ENCODE measurements around the gene RASSF3. TPM values are rescaled to one million over a fixed set of nuclear protein-coding genes. Genes with fewer than 3 reads are reported as not detected.
"Not testable (repeated sequence)": the region's sequence is repeated elsewhere in the genome, so short reads cannot be mapped to it uniquely, and the experiment has no call there.

Gene RASSF3
- total RNA-seq, 1 donor from 2014 or later, result 130 TPM

- DNase-seq (ENCODE audit: low spot score), result no peak
These were observed 60.8 kb downstream of the RASSF3 start for GRCh38 chr12:64670919-64671639.

GRCh38 chr12:64671681-64672080, 61.4 kb downstream of the RASSF3 start:
- no peak for DNase-seq (ENCODE audit: low spot score)

GRCh38 chr12:64672925-64673409, 62.7 kb downstream of the RASSF3 start:
- DNase-seq (ENCODE audit: low spot score), result peak; percentile 79

GRCh38 chr12:64673490-64674169, 63.3 kb downstream of the RASSF3 start:
- no peak for DNase-seq (ENCODE audit: low spot score)

- DNase-seq (ENCODE audit: low spot score), result no peak
These were observed 64.2 kb downstream of the RASSF3 start for GRCh38 chr12:64674367-64674922.

- peak; percentile 61 for DNase-seq (ENCODE audit: low spot score)
These were observed 65.5 kb downstream of the RASSF3 start for GRCh38 chr12:64675795-64676194.

GRCh38 chr12:64678248-64678647, 68.0 kb downstream of the RASSF3 start:
- no peak for DNase-seq (ENCODE audit: low spot score)

- no peak for DNase-seq (ENCODE audit: low spot score)
These were observed 68.5 kb downstream of the RASSF3 start for GRCh38 chr12:64678835-64679234.

GRCh38 chr12:64679487-64680001, 69.2 kb downstream of the RASSF3 start:
- DNase-seq (ENCODE audit: low spot score), result peak; percentile 73

GRCh38 chr12:64680235-64680634, 69.9 kb downstream of the RASSF3 start:
- no peak for DNase-seq (ENCODE audit: low spot score)

- no peak for DNase-seq (ENCODE audit: low spot score)
These were observed 71.1 kb downstream of the RASSF3 start for GRCh38 chr12:64681200-64682052.

GRCh38 chr12:64682572-64683277, 72.4 kb downstream of the RASSF3 start:
- DNase-seq (ENCODE audit: low spot score), result peak; percentile 74

- no peak for DNase-seq (ENCODE audit: low spot score)
These were observed 73.7 kb downstream of the RASSF3 start for GRCh38 chr12:64683816-64684543.

GRCh38 chr12:64685050-64685449, 74.8 kb downstream of the RASSF3 start:
- DNase-seq (ENCODE audit: low spot score), result no peak

GRCh38 chr12:64685605-64686004, 75.3 kb downstream of the RASSF3 start:
- no peak for DNase-seq (ENCODE audit: low spot score)

- DNase-seq (ENCODE audit: low spot score), result no peak
These were observed 77.5 kb downstream of the RASSF3 start for GRCh38 chr12:64687816-64688215.

GRCh38 chr12:64688219-64688618, 77.9 kb downstream of the RASSF3 start:
- no peak for DNase-seq (ENCODE audit: low spot score)

GRCh38 chr12:64688715-64689114, 78.4 kb downstream of the RASSF3 start:
- no peak for DNase-seq (ENCODE audit: low spot score)

- not testable (repeated sequence) for DNase-seq (ENCODE audit: low spot score)
These were observed 79.9 kb downstream of the RASSF3 start for GRCh38 chr12:64690236-64690635.

- DNase-seq (ENCODE audit: low spot score), result no peak
These were observed 81.0 kb downstream of the RASSF3 start for GRCh38 chr12:64691227-64691794.

Measured in mucosa of gallbladder (tissue), 1 donor.